ENCODE measurements around the gene DHX16.

Gene DHX16

GRCh38 chr6:30691208-30691847 lies 18.5 kb upstream of the DHX16 start:
- no peak for DNase-seq

DNA sequence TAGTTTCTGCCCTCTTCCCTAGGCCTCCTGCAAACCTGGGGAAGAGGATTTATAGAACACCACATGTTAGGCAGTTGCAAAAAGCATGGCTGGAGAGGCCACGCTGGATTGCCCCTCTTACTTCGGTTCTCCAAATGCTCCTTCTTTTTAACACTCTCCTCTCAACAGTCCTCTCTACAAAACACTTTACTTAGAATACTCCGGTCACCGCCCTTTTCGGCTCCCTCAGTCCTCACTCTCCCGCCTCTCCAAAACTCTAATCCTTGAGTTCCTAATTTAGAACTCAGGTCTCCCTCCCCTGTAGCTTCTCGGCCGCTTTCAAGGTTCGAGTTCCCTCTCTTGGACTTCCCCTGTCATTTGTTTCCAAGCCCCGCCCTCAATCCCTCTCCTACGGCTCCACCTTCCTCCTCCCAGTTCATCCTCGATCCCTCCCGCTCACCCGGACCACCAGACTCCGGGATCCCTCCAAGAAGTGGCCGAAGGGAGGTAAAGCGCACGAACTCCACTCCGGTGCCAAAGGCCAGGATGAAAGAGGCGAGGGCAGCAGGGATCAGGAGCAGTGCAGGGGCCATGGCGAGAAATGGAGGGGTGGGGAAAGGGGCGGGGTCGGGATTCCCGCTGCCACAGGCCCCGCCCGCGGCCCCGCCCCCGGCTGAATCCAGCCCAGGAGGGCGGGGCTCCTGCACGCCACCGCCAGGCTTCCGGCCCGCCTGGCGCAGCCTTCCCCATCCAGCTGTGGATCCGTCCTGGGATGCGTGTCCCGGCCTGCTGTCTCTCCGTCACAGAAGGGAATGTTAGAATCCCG lies 17.8 kb upstream of the DHX16 start, which contains the start of gene NRM:
Gene NRM, minus strand, starts transcription at position 582 of the 805 bp plus-strand sequence. Its CDS starts 10 bp downstream, at position 572.
- DNase-seq = peak; percentile 56 to 79 (median 65)

DNA sequence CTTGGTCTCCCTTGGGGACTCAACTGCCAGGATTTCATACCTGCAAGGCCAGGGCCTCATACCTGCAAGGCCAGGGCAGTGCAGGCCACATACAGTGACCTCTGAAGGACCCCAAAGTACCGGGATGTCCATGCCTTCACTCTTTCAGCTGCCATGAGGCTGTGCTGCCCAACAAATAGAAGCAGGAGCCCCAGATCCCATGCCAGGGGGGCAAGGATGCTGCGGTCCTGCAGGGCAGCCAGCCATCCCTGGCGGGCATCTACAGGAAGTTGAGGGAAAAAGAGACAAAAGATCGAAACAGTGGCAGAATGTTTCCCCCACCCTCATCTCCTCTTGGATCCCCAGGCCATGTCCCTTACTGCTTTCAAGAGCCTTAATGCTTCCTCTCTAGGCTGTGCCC lies 17.2 kb upstream of the DHX16 start:
- DNase-seq = no peak

GRCh38 chr6:30689022-30689865 lies 16.4 kb upstream of the DHX16 start:
- DNase-seq = no peak

GRCh38 chr6:30688569-30688968 lies 15.8 kb upstream of the DHX16 start:
- no peak for DNase-seq

GRCh38 chr6:30687659-30688431 lies 15.0 kb upstream of the DHX16 start:
- DNase-seq = no peak

DNA sequence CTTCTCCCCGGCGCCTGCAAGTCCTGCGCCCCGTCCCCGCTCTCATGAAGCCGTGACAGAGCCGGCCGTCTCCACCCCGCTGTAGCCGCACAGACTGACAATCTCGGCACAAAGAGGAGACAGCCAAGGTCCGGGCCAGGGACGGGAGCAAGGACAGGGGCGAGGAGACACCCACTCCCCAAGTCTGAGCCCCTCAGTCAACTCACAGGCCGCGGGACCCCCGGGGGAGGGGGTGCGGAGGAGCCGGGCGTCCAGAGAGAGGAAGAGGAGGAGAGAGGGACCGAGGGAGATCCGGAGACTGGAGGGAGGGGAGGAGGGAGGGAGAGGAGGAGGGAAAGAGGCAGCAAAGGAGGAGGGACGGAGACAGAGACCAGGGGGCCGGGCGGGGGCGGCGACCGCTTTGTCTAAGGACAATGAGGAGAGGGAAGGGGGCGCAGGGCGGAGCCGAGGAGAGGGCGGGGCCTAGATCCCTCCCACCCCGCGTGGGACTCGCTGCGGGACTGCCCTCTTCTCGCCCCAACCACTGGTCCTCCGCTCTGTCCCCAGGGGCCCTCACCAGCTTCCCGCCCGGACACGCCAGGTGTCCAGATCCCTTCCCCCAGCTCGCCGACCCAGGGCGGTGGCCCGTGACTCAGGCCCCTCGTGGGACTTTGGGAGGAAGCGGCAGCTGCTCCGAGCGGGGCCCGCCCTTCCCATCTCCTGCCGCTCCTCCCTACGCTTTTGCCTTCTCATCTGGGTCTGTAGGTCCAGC lies 14.3 kb upstream of the DHX16 start:
- DNase-seq = peak; percentile 68 to 80 (median 71)

DNA sequence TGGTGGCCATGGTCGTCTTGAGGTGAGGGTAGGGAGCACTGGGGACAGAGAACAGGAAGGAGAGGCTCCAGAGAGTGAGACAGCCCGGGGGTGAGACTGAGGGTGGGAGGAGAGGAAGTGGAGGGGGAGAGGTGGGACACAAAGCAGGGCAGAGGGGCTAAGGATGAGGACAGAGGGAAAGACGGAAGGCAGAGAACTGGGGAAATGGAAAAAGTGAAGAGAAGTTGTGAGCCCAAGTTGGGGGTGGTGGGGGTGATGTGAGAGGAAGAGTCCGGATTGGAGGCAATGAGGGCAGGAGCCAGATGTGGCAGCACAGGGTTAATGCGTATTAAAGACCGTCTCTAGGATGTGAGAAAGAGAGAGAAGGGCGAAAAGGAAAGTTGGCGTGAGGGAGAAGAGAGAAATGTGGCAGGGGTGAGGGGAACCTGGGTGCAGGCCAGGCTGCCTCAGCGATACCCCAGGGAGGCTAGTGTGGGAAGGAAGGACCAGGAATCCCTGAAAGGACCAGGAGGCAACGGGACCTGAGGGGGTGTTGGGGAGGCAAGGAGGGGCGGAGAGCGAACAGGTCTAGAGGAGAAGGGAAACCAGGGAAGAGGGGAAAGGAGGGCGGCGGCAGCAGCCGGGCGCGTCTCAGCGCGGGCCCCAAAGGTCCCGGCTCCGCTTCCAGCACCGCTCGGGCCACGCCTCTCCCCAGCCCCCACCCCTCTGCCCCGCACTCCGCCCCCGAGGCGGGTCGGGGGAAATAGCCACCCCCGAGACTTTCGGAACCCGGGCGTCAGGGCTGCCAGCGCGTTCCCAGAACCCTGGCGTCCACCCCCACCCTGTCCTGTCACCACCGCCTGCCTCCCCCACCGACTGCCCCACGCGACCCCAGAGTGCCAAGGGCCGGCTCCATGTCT lies 13.5 kb upstream of the DHX16 start, which contains the start of gene PPP1R18:
Gene PPP1R18, minus strand, starts transcription at position 637 of the 899 bp plus-strand sequence. Its CDS starts 627 bp downstream, at position 10.
- DNase-seq = peak; percentile 68 to 82 (median 80)

GRCh38 chr6:30685157-30686008 lies 12.6 kb upstream of the DHX16 start:
- peak in 1 of 5 donors; percentile 46 for DNase-seq

DNA sequence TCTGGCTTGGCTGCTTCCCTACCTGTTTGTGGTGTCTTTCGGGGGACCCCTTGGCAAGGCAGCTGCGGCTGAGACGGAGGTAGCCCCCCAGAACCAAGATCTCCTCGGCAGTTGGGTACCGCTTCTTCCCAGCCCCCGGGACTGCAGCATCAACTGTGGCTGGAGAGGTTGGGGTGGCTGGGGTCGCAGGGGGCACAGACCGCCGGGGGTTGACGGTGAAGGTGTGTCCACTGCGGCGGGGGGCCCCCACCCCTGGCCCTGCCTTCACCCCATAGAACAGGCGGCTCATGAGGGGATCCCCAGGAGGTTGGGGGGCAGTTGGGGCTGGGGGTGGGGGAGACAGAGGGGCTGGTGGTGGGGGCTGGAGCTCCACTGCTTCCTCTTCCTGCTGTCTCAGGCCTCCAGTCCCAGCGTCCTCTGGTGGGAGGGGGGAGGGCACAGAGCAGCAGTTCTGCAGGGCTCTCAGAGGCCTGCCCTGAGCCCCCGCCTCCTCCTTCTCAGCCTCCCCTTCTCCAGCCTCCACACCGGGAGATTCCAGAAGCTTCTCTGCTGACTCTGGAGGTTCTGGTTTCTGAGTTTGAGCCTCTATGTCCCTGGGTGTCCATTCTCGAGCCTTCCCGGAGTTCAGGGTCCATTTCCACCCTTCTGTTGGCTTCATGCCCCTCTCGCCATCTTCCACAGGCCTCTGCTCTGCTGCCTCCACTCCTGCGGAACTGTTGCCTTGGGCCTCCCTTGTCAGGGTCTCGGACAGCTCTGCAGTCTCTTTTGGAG lies 11.8 kb upstream of the DHX16 start:
- peak; percentile 24 to 71 (median 32) for DNase-seq

DNA sequence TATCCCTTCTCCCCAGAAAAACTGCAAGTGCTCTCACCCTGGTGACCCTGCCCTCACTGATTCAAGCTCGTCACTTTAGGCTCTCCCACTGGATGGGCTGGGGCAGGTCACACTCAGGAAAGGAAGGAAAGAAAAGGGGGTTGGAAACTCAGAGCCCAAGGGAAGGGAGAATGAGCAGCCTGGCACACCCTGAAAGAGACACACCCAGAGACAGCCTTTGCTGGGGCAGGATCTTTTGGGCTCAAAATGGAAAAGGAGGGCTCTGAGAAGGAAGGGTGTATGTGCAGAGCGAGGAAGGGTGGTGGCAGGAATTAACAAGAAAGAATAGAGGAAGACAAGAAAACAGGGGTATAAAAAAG lies 11.2 kb upstream of the DHX16 start:
- no peak for DNase-seq

GRCh38 chr6:30683183-30683979 lies 10.6 kb upstream of the DHX16 start:
- no peak for DNase-seq

GRCh38 chr6:30682143-30683117 lies 9.6 kb upstream of the DHX16 start:
- peak; percentile 81 to 97 (median 82) for DNase-seq

GRCh38 chr6:30681766-30682142 lies 8.9 kb upstream of the DHX16 start:
- no peak for DNase-seq

GRCh38 chr6:30679765-30680535 lies 7.1 kb upstream of the DHX16 start:
- no peak for DNase-seq
